ENCODE results near the gene VPS16. TPM values are rescaled to one million over a fixed set of nuclear protein-coding genes. Genes with fewer than 3 reads are reported as not detected.
A peak's percentile ranks its signal among the peaks of the same experiment; 100 is the strongest.

Gene VPS16
- total RNA-seq, 1 experiment from 2014 or later: 58.4 TPM

DNA sequence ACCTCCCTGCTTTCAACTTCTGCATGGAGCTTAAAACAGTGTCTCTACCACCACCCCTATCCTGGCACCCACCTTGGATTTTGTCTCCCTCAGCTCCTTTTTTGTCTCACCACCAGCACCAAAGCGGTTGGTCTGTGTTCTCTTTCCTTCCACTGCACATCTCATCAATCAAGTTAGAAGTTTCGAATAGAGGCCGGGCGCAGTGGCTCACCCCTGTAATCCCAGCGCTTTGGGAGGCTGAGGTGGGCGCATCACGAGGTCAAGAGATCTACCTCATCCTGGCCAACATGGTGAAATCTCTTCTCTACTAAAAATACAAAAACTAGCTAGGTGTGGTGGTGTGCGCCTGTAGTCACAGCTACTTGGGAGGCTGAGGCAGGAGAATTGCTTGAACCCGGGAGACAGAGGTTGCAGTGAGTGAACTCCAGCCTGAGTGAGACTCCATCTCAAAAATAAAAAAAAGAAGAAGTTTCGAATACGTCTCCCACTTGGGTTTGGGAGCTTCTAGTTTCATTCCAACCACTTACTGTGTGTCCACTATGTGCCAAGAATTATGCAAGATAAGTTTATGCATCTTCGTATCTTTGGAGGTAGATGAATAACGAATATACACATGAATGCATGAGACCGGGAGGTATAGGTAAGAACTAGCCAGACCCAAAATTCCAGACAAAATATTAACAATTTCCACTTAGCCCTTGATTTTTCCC is 6.0 kb upstream of the VPS16 start:
- DNase-seq (ENCODE audit: low read depth): no peak

- DNase-seq (ENCODE audit: low read depth): no peak
Measured at GRCh38 chr20:2835331-2835796, 5.2 kb upstream of the VPS16 start.

DNA sequence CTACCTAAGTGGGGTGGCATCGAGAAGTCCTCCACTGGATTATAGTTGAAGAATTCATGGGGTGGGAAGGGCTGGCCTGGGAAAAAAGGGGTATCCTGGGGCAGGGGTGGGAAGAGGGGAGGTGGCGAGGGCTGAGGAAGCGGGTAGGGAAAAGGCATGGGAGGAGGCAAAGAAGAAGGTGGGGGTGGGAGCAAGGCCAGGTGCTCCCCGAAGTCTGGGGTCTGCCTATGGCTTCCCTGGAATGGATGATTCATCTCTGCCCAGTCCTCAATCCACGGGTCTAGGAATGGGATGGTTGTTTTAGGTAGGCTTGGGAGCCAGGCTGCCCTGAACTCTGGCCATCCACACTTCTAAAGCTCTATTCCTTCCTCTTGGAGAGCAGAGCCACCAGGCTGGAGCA is 4.5 kb upstream of the VPS16 start:
- no peak for DNase-seq (ENCODE audit: low read depth)

GRCh38 chr20:2837221-2837960 is 3.2 kb upstream of the VPS16 start:
- no peak for DNase-seq (ENCODE audit: low read depth)

DNA sequence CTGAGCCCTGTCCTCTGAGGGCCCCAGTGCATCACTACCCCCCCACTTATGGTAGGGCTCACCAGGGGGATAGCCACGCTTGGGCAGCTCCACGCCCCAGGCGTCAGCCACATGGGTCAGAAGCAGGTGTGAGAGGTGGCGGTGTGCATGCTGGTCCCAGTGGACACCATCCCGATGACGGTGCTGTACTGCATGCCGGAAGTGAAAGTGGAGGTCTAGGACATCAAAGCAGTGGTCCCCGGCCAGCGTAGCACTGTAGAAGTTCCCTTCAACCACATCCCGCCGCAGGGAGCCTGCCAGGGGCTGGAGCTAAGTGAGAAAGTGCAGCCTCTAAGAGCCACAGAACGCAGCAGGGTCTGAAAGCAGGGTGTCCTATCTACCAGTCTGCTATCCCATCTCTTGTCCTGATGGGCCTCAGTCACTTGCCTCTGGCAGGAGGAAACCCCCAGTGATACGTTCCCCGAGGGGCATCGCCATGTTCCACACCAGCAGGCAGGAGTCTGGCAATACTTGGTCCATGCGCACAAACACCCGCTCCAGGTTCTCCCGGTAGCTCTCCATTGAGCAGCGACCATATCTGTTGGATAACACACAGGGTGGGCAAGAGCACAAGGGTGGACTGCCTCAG is 2.3 kb upstream of the VPS16 start:
- DNase-seq (ENCODE audit: low read depth): no peak

DNA sequence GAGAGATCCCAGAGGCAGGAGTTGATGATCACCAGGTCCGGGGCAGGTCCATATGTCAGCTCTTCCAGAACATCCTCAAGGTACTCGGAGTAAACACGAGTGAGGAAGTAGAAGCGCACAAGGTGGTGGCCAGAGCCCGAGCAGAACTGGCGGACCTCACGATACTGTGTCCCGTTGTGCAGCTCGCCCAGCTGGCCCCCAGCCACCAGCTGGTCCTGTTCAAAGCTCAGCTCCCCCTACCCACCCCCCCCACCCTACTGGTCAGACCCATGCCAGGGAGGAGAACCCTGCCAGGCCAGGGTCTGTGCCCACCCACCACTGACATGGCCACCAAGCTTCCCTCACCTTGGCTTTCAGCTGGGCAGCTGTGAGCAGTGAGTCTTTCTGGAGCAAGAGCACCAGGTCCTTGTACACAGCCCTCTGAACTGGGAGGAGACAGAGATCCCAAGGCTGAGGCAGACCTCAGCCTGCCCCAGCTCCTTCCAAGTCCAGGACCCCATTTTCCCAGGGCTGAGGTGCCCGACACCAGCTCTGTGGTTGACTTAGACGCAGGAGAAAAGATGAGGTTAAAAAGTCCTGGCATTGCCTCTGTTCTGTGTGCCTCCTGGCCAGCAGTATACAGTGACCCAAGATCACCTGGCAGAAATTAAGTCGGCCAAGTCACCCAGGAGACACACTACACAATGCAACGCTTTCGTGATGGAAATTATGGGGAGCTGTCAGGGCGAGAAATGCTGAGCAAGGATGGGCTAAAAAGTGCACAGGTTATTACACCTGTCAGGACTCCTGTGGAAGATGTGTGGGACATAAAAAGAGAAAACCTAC is 1.5 kb upstream of the VPS16 start:
- no peak for DNase-seq (ENCODE audit: low read depth)

DNA sequence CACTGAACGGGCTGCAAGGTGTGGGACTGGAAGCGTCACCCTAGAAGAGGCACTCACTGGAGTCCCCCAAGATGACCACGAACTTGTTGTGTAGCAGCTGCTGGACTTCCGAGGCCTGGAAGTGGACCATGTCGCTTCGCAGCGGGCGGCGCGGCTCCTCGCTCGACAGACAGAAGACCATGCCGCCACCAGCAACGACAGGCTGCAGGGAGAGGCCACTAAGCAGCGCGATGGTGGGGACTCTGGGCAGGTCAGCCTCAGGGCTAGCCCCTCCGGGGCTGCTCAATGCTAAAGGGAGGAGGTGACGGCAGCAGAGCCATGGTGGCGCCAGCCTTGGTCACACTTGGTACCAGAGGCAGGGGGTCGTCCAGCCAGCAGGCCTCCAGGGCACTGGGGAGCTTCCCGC is 810 bp upstream of the VPS16 start:
- DNase-seq (ENCODE audit: low read depth): no peak

GRCh38 chr20:2840967-2841531 is 504 bp downstream of the VPS16 start:
- peak; percentile 80 for DNase-seq (ENCODE audit: low read depth)

DNA sequence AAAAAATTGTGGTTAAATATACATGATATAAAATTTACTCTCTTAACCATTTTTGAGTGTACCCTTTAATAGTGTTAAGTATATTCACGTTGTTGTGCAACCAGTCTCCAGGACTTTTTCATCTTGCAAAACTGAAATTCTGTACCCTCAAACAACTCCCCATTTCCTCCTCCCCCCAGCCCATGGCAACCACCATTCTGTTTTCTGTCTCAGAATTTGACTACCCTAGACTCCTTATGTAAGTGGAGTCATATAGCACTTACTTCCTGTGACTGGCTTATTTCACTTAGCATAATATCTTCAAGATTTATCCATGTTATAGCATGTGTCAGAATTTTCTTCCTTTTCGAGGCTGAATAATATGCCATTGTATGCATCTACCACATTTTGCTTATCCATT is 5.1 kb downstream of the VPS16 start:
- DNase-seq (ENCODE audit: low read depth): no peak

DNA sequence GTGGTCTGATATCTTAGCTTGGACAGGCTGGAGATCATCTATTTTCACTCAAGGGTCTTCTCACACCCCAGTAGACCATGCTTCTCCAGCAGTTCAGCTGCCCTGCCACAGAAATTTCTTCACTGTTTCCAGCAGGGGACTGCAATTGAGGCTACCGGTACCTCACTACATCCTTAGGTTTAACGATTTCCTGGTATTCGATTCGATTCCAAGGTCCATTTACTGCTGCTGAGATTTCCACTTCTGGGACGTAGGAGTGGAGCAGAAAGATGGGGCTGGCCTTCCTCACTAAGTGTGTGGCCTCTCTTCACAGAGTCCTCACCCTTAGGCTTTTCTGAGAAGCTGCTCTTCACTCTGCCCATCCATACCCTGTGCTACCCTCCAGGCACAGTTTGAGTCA is 6.2 kb downstream of the VPS16 start:
- no peak for DNase-seq (ENCODE audit: low read depth)

DNA sequence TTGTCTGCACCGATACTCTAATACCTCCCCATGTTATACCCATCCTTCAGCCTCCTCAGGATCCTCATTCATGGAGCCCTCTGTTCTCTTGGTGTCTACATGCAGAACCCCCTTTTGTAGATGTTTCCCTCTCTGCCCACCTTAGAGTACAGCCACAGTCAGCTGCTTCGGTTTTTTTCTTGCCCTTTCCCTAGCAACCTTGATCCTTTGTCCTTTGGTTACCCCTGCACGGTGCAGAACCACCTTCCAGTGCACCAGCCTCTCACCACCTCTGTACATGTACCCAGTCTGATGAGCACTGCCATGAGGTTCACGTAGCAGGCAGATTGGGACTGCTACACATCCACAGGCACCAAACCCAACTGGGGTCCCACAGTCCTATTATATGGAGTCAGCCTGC is 7.3 kb downstream of the VPS16 start:
- no peak for DNase-seq (ENCODE audit: low read depth)

DNA sequence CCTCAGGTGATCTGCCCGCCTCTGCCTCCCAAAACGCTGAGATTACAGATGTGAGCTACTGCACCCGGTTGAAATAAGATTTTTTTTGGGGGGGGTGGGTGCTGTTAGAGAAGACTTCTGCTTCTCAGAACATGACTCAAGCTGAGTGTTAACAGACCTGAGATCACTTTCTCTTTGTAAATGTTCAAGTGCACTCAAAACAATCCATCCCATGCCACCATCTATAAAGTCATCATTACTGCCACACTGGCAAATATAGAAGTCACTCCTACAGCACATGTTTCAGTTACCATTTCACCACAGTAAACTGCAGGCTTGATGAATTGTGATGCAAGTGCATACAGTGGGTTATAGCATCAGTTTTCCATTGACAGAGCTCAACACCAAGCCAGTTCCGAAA is 9.0 kb downstream of the VPS16 start:
- DNase-seq (ENCODE audit: low read depth): no peak

- no peak for DNase-seq (ENCODE audit: low read depth)
Measured at GRCh38 chr20:2851086-2851485, 10.5 kb downstream of the VPS16 start.

DNA sequence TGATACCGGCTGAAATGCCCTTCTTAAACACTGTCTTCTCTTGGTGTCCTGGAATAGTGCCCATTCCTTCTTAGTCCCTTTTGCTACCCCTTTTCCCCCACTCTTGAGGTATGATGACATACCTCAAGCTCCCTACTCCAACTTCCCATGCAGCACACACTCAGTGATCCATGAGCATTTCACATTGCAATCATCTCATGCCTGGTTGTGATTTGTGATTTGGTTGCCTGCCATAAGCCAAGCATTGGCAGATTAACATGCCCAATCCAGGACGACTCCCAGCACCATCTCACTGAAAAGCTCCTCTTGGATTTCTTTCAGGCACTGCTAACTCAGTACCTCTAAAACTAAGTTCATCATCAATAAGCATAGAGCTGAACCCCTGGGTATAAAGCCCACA is 18.0 kb downstream of the VPS16 start:
- DNase-seq (ENCODE audit: low read depth): no peak

GRCh38 chr20:2859330-2860121 is 19.0 kb downstream of the VPS16 start:
- DNase-seq (ENCODE audit: low read depth): peak; percentile 97

DNA sequence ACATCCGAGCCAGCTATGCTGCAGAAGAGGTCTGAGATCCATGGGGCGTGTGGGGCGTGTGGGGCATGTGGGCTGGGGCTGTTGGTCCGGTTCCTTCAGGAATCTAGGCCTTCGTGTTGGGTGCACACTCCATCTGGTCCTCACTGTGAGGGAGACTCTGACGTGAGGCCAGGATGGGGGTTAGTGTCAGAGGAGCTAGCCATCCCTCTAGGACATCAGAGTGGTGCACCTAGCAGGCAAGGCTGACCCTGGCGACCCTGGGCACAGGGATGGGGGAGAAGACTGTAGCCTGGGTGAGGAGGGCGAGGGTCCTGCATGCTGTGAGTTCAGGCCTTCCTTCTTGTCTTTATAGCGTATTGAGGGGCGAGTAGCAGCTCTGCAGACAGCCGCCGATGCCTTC is 24.1 kb downstream of the VPS16 start:
- no peak for DNase-seq (ENCODE audit: low read depth)

GRCh38 chr20:2865101-2865500 is 24.6 kb downstream of the VPS16 start:
- no peak for DNase-seq (ENCODE audit: low read depth)

DNA sequence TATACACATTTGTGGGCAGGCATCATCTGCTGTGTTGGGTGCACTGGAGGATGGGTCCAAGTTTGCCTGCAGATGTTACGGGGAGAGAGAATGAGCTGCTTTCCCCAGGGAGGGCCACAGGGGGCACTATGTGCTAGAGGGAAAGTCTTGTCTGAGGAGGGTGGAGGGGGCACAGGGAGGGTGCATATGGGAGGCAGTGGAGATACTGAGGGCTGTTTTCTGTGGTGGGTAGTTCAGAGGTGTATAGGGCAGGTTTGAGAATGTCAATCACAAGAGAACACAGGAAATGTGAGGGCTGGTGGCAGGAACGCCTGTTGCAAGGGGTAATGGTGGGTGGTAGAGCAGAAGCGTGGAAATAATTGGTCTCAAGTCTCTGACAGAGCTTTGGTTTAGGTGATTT is 25.1 kb downstream of the VPS16 start:
- DNase-seq (ENCODE audit: low read depth): no peak

GRCh38 chr20:2866236-2866635 is 25.7 kb downstream of the VPS16 start:
- DNase-seq (ENCODE audit: low read depth): no peak

- DNase-seq (ENCODE audit: low read depth): peak; percentile 31
Measured at GRCh38 chr20:2867081-2867864, 26.7 kb downstream of the VPS16 start.

Data from RPMI7951 (cell line).